CD4-positive, alpha-beta T cell treated with Interleukin-15 for 1 hour (primary cell): ENCODE measurements around the gene KCNJ16.
"Not testable (repeated sequence)": the region's sequence is repeated elsewhere in the genome, so short reads cannot be mapped to it uniquely, and the experiment has no call there.

ENCODE experiments used
- DNase-seq: peaks from one replicate; pipeline ENCODE4 v3.0.0-alpha.2; 2020

Gene KCNJ16

DNA sequence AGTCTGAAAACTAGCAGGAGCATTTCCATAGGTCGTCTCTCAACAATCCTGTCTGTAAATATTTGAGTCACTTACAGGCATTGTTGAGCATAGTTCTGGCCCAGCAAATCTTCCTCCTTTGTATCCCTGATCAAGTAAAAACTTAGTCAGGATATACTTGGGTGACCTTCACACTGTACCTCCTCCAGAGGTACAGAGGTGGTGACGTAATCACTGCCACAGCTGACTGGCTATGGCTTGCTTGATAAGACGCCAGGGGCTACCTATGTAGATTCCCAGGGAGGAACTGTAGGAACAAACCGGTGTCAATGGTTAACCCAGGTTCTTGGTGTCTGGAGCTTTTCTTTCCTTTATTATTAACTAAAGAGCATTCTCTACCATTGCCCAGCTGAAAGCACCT lies at the start of gene KCNJ16:
TSS of gene KCNJ16 (plus strand) at position 270 of the 400 bp plus-strand sequence. CDS start 56,863 bp downstream, outside the sequence.
- DNase-seq: no peak

GRCh38 chr17:70028397-70028796 lies 46.6 kb upstream of the KCNJ16 start:
- DNase-seq: no peak

GRCh38 chr17:70028978-70029767 lies 45.9 kb upstream of the KCNJ16 start:
- DNase-seq: no peak

- DNase-seq: no peak
Observed at GRCh38 chr17:70030371-70030770, 44.7 kb upstream of the KCNJ16 start.

GRCh38 chr17:70031341-70031740 lies 43.7 kb upstream of the KCNJ16 start:
- DNase-seq: no peak

GRCh38 chr17:70033165-70033564 lies 41.9 kb upstream of the KCNJ16 start:
- no peak for DNase-seq

DNA sequence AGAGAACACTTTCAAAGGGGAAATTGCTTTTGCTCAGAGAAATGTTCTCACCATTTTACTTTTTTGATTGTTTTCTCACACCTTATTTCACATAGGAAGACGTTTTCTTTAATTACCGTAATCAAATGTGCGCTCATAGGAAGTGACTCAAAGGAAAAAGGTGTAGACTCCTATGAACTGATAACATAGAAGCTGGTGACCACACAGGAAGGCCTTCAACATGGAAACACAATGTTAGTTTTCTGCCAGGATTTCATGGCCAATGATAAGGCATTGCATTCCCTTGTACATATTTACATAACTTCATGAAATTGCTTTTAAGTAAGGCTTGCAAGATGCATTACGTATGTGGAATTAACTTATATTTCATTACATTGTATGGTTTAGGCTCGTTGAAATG lies 40.9 kb upstream of the KCNJ16 start:
- no peak for DNase-seq

DNA sequence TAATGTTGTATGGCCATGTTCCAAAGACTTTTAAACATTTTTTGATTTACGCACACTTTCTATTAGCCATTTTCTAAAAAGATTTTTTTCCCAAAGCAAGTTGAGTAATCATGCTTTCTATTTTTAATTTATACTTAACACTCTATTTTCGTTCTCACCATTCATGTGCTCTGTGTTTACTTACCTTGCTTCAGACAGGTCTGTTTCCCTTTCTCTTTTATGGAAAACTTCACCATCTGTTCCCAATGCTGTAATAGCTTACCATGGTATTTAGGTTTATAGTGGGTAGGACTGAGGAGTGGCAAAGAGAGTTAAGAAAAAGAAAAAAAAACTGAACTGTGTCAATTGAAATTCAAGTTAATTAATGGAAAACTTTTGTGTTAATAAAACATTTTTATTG lies 37.5 kb upstream of the KCNJ16 start:
- no peak for DNase-seq

DNA sequence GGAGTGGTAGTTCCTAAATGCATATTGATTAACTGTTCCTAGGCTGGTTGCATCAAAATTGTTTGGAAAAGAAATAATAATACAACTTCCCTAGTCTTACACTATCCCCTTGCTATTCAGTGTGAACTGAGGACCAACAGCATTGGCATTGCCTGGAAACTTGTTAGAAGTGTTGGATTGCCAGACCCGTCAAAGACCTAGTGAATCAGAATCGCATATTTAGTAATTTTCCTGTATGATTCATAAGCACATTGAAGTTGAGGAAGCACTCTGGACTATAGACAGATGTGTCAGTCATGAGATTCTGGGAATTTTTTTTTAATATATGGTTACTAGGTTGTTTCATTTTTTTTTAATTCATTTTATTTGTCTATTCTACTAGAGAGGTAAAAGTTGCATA lies 34.7 kb upstream of the KCNJ16 start:
- no peak for DNase-seq

- DNase-seq: no peak
Observed at GRCh38 chr17:70041061-70041460, 34.0 kb upstream of the KCNJ16 start.

DNA sequence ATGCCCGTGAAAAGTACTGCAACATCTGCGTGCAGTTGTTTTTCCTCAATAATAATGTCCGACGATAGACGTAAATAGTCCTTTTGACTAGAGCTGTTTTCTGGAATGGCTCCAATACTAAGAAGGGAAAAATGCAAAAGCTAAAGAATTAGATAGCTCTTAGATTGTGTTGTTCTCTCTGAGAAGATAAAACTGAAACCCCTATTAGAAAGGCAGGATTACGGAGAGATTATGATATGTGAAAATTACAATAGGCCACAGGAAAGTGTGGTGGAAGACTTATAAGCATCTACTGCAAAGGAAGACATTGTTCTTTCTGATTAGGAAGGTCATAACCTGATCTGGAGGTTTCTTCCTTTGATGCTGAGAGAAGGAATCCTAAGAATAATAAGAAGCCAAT lies 33.5 kb upstream of the KCNJ16 start:
- DNase-seq: no peak

DNA sequence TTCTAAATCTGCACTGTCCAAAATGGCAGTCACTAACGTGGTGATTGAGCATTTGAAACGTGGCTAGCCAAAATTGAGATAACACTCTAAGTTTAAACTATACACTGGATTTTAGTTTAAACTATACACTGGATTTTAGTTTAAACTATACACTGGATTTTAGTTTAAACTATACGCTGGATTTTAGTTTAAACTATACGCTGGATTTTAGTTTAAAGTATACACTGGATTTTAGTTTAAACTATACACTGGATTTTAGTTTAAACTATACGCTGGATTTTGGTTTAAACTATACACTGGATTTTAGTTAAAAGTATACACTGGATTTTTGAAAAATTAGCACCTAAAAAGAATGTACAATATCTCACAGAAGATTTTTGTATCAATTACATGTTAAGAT lies 29.2 kb upstream of the KCNJ16 start:
- DNase-seq: not testable (repeated sequence)

- no peak for DNase-seq
Observed at GRCh38 chr17:70047619-70048419, 27.2 kb upstream of the KCNJ16 start.

DNA sequence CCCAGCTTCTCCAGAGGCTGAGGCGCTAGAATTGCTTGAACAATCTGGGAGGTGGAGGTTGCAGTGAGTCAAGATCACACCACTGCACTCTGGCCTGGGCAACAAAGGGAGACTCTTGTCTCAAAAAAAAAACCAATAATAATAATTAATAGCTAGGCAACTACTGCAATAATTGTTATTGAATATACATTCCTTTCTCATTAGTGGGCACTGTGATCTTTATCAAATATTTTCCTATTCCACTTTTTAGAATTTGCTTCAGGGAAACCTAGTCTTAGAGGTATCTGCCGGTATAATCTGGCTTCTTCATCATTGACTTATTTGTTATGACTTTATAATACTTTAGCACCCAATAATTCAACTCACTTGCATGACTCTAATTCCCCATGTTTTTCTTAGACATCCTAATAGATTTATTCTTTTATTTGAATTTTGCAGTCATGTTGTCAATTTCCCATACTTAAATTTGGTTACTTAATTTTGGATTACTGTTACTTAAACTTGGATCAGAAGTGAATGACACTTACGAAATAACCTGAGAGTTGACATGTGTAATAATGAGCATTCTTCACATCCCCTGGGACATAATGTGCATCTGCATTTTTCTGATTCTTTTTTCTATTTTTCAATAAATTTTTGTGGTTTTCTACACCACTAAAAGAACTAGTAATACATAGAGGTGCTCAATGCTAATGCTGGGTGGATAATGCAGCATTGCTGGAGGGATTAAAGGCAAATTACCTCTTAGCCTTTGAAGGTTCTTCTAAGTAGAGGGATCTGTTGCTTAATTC lies 25.0 kb upstream of the KCNJ16 start:
- DNase-seq: no peak

DNA sequence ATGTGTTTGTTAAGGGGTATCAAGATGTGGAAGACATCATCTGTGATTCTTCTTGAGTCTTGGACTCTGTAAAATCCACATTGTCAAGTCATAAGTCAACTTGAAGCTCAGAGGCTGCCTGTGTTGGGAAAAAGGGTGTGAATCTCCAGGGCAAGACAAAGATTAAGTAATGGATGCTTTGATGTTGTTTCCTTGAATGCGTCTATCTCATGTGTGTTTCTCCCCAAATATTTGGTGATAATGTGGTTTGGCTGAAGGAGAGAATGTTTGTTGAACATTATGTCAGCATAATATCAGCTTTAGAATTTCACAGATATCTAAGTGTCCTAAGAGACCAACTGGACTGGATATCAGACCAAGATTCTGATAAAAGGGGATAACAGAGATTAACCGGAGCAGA lies 24.1 kb upstream of the KCNJ16 start:
- DNase-seq: no peak

- DNase-seq: no peak
Observed at GRCh38 chr17:70053241-70054234, 21.5 kb upstream of the KCNJ16 start.

DNA sequence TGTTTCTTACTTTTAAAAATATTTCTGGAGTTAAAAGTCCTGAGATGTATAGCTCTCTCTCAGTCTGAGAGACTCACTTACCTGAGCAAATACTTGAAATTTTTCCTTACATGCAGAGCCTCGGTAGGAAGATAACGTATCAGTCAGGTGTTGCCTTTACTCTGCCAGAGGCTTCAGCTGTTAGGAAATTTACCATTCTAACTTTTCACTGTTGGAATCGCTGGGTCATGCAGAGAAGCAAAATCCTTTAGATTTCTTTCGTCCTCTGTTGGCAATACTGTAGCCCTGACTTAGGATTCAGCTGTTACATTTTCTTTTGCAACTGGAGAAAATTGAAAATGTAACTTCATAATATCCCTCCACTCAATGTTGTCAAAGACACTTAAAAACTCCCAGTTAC lies 20.0 kb upstream of the KCNJ16 start:
- DNase-seq: no peak

DNA sequence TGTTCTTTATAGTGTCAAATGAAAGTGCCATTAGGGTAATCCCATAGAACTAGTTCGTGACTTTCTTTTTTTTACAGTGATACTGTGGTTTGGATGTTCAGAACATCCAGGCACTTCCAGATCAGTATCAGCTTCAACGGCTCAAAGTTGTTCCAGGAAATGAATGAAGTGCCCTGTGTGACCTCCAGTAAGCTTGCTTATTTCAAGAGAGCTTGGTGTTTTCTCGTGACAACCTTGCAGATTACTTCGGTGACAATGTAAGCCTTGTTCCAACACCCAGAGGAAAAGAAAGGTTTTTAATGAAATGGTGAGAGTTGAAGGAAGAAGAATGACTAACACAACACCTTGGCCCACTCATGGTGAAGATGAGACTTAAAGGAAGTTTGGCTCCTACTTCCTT lies 16.0 kb upstream of the KCNJ16 start:
- no peak for DNase-seq

DNA sequence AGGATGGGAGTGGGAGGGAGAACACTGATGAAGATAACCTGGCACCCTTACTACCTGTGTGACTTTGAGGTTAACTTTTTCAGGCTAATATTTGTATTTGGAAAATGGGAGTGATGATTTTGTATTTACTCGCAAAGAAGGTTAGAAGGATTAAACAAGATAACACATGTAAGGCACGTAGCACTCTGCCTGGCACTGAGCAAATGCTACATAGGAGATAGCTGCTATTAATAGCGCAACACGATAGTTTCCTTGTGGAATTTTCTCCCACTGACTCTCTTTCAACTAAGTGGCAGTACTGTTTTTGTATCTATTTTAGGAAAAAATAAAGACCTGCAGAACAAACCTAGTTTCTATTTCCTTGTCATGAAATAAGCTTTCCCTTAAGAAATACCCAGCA lies 15.4 kb upstream of the KCNJ16 start:
- no peak for DNase-seq

DNA sequence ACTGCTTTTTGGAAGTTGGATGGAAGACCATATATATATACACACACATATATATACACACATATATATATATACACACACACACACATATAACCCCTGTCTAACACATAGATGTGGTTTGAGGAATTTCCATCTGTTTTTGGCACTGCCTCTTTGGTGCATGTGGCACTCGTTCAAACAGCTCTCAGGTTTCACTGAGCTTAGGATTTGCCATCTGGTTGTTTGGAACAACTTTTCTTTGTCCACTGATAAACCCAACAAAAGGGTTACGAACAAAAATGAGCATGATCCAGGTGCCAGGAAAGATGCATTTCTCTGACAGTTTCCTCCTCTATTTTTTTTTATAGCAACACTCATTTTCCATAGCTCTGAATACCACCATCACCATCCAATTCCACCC lies 14.6 kb upstream of the KCNJ16 start:
- DNase-seq: no peak

- no peak for DNase-seq
Observed at GRCh38 chr17:70067134-70067533, 7.9 kb upstream of the KCNJ16 start.
